Right lobe of liver (tissue), 6 donors: ENCODE measurements around the gene PIEZO2. TPM values are rescaled to one million over a fixed set of nuclear protein-coding genes. Genes with fewer than 3 reads are reported as not detected.
A peak's percentile ranks its signal among the peaks of the same experiment; 100 is the strongest.

Experiments
- ATAC-seq, 4 donors: fragments of 200-7000 bp; cut with Tn5 transposase; one replicate each; pipeline ENCODE4 v1.9.1; 2020; ENCODE audit warnings: mild to moderate bottlenecking in 4 of 4, moderate library complexity in 4 of 4
- DNase-seq, 3 donors: peaks; one replicate each; pipeline ENCODE4 v3.0.0-alpha.2; 2020
- H3K27ac ChIP-seq, 3 donors: fragments of 200-600 bp; one replicate each; pipeline ENCODE4 v1.8.0; 2022
- H3K27me3 ChIP-seq, 2 donors: fragments of 200-600 bp; one replicate each; pipeline ENCODE4 v1.8.0; 2022
- H3K36me3 ChIP-seq, 4 donors: fragments of 200-600 bp; sonication (generic) in 1 of 4; one replicate each; pipeline versions ENCODE4 v1.5.1 to v1.8.0; 2017 to 2022; ENCODE audit warnings: control low read depth in 1 of 4
- H3K4me1 ChIP-seq, 4 donors: fragments of 200-600 bp; sonication (generic) in 1 of 4; one replicate each; pipeline versions ENCODE4 v1.5.1 to v1.8.0; 2017 to 2022; ENCODE audit warnings: control low read depth in 1 of 4
- H3K4me3 ChIP-seq, 3 donors: fragments of 200-600 bp; one replicate each; pipeline ENCODE4 v1.8.0; 2022
- H3K9me3 ChIP-seq, 4 donors: fragments of 200-600 bp; sonication (generic) in 1 of 4; one replicate each; pipeline versions ENCODE4 v1.5.1 to v1.8.0; 2017 to 2022; ENCODE audit warnings: control low read depth in 1 of 4
- CTCF ChIP-seq, 4 donors: fragments of 200-600 bp in 3 of 4; fragments of 450-650 bp in 1 of 4; IDR thresholded peaks; one replicate each; pipeline versions ENCODE4 v1.5.1 to v1.8.0; 2016 to 2022; ENCODE audit warnings: antibody characterized with exemption in 4 of 4, mild to moderate bottlenecking in 2 of 4
- POLR2A ChIP-seq: fragments of 450-650 bp; IDR thresholded peaks from one replicate; pipeline ENCODE4 v1.6.1; 2017; ENCODE audit warnings: antibody characterized with exemption, mild to moderate bottlenecking
- WGBS: methylation state at CpG from one replicate; pipeline ENCODE4 v1.1.6; 2018; ENCODE audit warnings: low coverage, low lambda C conversion rate; ENCODE audit not compliant: insufficient coverage; ENCODE audit errors: missing lambda C conversion rate; 5-methylcytosine and 5-hydroxymethylcytosine counted together
- intact Hi-C, 2 donors: fragments of 100-400 bp; cut with DNase I; formaldehyde crosslinking; loops; one replicate each; pipeline versions ENCODE4 v1.11.2 to v1.14.1; 2022
- total RNA-seq, 6 experiments: library from RNA; depleted of rRNA in 2 of 6; stranded (reverse); fragments of >200 nt in 2 of 6; fragmentation: NEBNext Ultra II Directional in 3 of 6; extraction: Animal tissue kit (Norgen Biotek cat#: 25700) in 3 of 6; gene quantifications; one replicate each; pipeline versions ENCODE4 v1.1.0 to v1.2.4, GENCODE V29; 2016 to 2023
- donor health status: DM: no; HTN: yes; CAD: no.
- donor health status: DM: no; HTN: no; CAD: no.
- donor health status: DM: no; HTN: no; CAD: no.
- donor health status: DM: no; HTN: yes; CAD: no.
- donor health status: DM: no; HTN: yes; CAD: no.

The PIEZO2 gene
- total RNA-seq, 6 experiments from 2014 or later = 6.6 to 16.9 (median 10.1) TPM

DNA sequence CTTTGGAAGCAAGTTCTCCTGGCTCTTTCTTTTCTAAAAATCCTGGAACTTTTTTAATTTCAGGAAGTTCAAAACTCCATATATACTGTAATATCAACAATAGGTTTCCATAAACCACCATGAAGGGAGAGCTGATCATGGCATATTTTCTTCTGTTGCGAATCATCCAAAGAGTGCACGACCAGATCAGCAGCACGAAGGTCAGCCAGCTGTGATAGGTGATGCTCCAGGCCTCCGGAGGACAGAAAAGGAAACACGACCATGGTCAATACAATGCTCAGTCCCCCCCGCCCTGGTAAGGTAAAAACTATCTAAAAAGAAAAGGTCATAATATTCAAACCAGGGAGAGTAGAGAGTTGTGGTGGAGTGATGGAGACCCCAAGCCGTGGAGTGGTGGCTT lies 354.6 kb downstream of the PIEZO2 start:
- WGBS = 67% methylated on average over 7 of the region's 7 CpGs
- Histone ChIP-seq H3K36me3 (no peaks in the 10 kb centered on the region), H3K27ac (no peak overlapping the region), H3K4me3 (no peak overlapping the region), H3K27me3 (no peaks in the 10 kb centered on the region), H3K9me3 (no peaks in the 10 kb centered on the region), H3K4me1 (peaks cover 0 to 10% (median 2%) of the 10 kb centered on the region in 4 donors)
- DNase-seq (no peak), ATAC-seq (no peak)
- TF ChIP-seq POLR2A (no peak), CTCF (IDR thresholded peaks at IDR 0.05) (no peak)
- intact Hi-C loops = no loop called here

- TF ChIP-seq CTCF (IDR thresholded peaks at IDR 0.05) (no peak), POLR2A (no peak)
- Histone ChIP-seq H3K36me3 (no peaks in the 10 kb centered on the region), H3K27ac (no peak overlapping the region), H3K4me3 (no peak overlapping the region), H3K4me1 (peaks cover 0 to 10% (median 2%) of the 10 kb centered on the region in 4 donors), H3K27me3 (no peaks in the 10 kb centered on the region), H3K9me3 (no peaks in the 10 kb centered on the region)
- WGBS = 33% methylated on average over 4 of the region's 4 CpGs
- no peak for DNase-seq
- intact Hi-C loops = no loop called here
- peak in 3 of 4 donors; percentile 39 to 56 (median 52) for ATAC-seq
These were observed 355.5 kb downstream of the PIEZO2 start for GRCh38 chr18:10793730-10794370.

GRCh38 chr18:10792181-10792580 lies 357.2 kb downstream of the PIEZO2 start:
- H3K9me3 ChIP-seq = no peaks in the 10 kb centered on the region
- H3K36me3 ChIP-seq = no peaks in the 10 kb centered on the region
- peaks cover 0 to 10% (median 2%) of the 10 kb centered on the region in 4 donors for H3K4me1 ChIP-seq
- intact Hi-C loops = no loop called here
- TF ChIP-seq CTCF (IDR thresholded peaks at IDR 0.05) = no peak
- no peak for TF ChIP-seq POLR2A
- H3K27me3 ChIP-seq = no peaks in the 10 kb centered on the region
- DNase-seq (no peak), ATAC-seq (peak in 2 of 4 donors; percentile 26 to 31)
- no peak overlapping the region for H3K4me3 ChIP-seq
- H3K27ac ChIP-seq = no peak overlapping the region
- 73% methylated on average over 3 of the region's 4 CpGs for WGBS

GRCh38 chr18:10791169-10791831 lies 358.1 kb downstream of the PIEZO2 start:
- intact Hi-C loops = no loop called here
- no peak overlapping the region for H3K4me3 ChIP-seq
- no peaks in the 10 kb centered on the region for H3K36me3 ChIP-seq
- no peaks in the 10 kb centered on the region for H3K27me3 ChIP-seq
- ATAC-seq (peak in 1 of 4 donors; percentile 27), DNase-seq (no peak)
- no peak overlapping the region for H3K27ac ChIP-seq
- H3K4me1 ChIP-seq = peaks cover 0 to 10% (median 2%) of the 10 kb centered on the region in 4 donors
- no peaks in the 10 kb centered on the region for H3K9me3 ChIP-seq
- 53% methylated on average over 7 of the region's 7 CpGs for WGBS
- TF ChIP-seq CTCF (IDR thresholded peaks at IDR 0.05) = no peak
- no peak for TF ChIP-seq POLR2A
